ENCODE data around the gene ZMIZ1.

The ZMIZ1 gene

GRCh38 chr10:79306644-79307220, 238.0 kb downstream of the ZMIZ1 start:
- H3K9me2 ChIP-seq (replicated peaks; ENCODE audit: low read depth, low read length) = no peaks in the 10 kb centered on the region
- no peaks in the 10 kb centered on the region for H3K27me3 ChIP-seq (ENCODE audit: insufficient read depth, low read length, poor library complexity, severe bottlenecking)
- no peaks in the 10 kb centered on the region for H3K9me3 ChIP-seq (ENCODE audit: insufficient read depth, low read depth, low read length)
- no peak for TF ChIP-seq EZH2phosphoT487 (IDR thresholded peaks at IDR 0.05; ENCODE audit: borderline replicate concordance)
- no peak for TF ChIP-seq CTCF (conservative IDR thresholded peaks at IDR 0.05; ENCODE audit: low read length)
- no peak overlapping the region for H3K4me3 ChIP-seq (ENCODE audit: low read length, poor library complexity, severe bottlenecking)
- H2AFZ ChIP-seq (ENCODE audit: low read length) = no peak overlapping the region
- H3F3A ChIP-seq (ENCODE audit: low read depth) = no peaks in the 10 kb centered on the region
- no peaks in the 10 kb centered on the region for H4K20me1 ChIP-seq (ENCODE audit: insufficient read depth, low read length, poor library complexity, severe bottlenecking)
- no peaks in the 10 kb centered on the region for H3K79me2 ChIP-seq (ENCODE audit: insufficient read depth, low read length)
- H3K9ac ChIP-seq (ENCODE audit: low read depth, low read length, poor library complexity, severe bottlenecking) = no peak overlapping the region
- no peaks in the 10 kb centered on the region for H3K4me1 ChIP-seq (ENCODE audit: insufficient read depth, low read length, poor library complexity, severe bottlenecking)
- no peak overlapping the region for H3K4me2 ChIP-seq (ENCODE audit: low read depth, low read length, poor library complexity, severe bottlenecking)
- H3K36me3 ChIP-seq (ENCODE audit: insufficient read depth, low read length) = peaks cover 85% of the 10 kb centered on the region; the same call in 1 of the 2 replicates

DNA sequence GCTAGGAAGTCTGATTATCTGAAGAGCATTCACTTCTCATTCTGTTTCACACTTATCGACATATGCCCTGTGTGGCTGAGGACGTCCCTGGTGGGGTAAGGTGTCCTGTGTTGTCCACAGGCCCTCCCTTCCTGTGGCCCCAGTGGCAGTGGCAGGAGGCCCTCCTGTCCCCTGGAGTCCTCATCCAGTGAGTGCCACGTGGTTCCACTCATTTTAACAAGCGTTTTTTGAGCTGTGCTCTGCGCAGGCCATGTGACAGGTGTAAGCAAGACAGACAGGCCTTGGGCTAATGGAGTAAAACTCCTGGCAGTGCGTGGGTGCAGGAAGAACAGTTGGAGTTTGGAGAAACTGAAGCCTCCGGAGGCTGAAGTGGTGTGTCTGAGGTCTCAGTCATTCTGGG, 239.2 kb downstream of the ZMIZ1 start:
- TF ChIP-seq CTCF (conservative IDR thresholded peaks at IDR 0.05; ENCODE audit: low read length) (no peak), EZH2phosphoT487 (IDR thresholded peaks at IDR 0.05; ENCODE audit: borderline replicate concordance) (no peak)

GRCh38 chr10:79308969-79309665, 240.4 kb downstream of the ZMIZ1 start:
- Histone ChIP-seq H3K79me2 (ENCODE audit: insufficient read depth, low read length) (no peaks in the 10 kb centered on the region), H3K36me3 (ENCODE audit: insufficient read depth, low read length) (peaks cover 82% of the 10 kb centered on the region; the same call in 1 of the 2 replicates), H3K4me1 (ENCODE audit: insufficient read depth, low read length, poor library complexity, severe bottlenecking) (no peaks in the 10 kb centered on the region), H3F3A (ENCODE audit: low read depth) (no peaks in the 10 kb centered on the region), H3K9me3 (ENCODE audit: insufficient read depth, low read depth, low read length) (no peaks in the 10 kb centered on the region), H3K4me2 (ENCODE audit: low read depth, low read length, poor library complexity, severe bottlenecking) (no peak overlapping the region), H4K20me1 (ENCODE audit: insufficient read depth, low read length, poor library complexity, severe bottlenecking) (no peaks in the 10 kb centered on the region), H3K9me2 (replicated peaks; ENCODE audit: low read depth, low read length) (no peaks in the 10 kb centered on the region), H3K4me3 (ENCODE audit: low read length, poor library complexity, severe bottlenecking) (no peak overlapping the region), H2AFZ (ENCODE audit: low read length) (no peak overlapping the region), H3K9ac (ENCODE audit: low read depth, low read length, poor library complexity, severe bottlenecking) (no peak overlapping the region), H3K27me3 (ENCODE audit: insufficient read depth, low read length, poor library complexity, severe bottlenecking) (no peaks in the 10 kb centered on the region)
- TF ChIP-seq EZH2phosphoT487 (IDR thresholded peaks at IDR 0.05; ENCODE audit: borderline replicate concordance) = no peak
- TF ChIP-seq CTCF (conservative IDR thresholded peaks at IDR 0.05; ENCODE audit: low read length) = no peak

More for the DNA sequence above, 239.2 kb downstream of the ZMIZ1 start:
- H3K4me1 ChIP-seq (ENCODE audit: insufficient read depth, low read length, poor library complexity, severe bottlenecking) = no peaks in the 10 kb centered on the region
- no peaks in the 10 kb centered on the region for H3K27me3 ChIP-seq (ENCODE audit: insufficient read depth, low read length, poor library complexity, severe bottlenecking)
- no peaks in the 10 kb centered on the region for H3K9me3 ChIP-seq (ENCODE audit: insufficient read depth, low read depth, low read length)
- no peak overlapping the region for H3K4me3 ChIP-seq (ENCODE audit: low read length, poor library complexity, severe bottlenecking)
- H3K9ac ChIP-seq (ENCODE audit: low read depth, low read length, poor library complexity, severe bottlenecking) = no peak overlapping the region
- H3K36me3 ChIP-seq (ENCODE audit: insufficient read depth, low read length) = peaks cover 86% of the 10 kb centered on the region; the same call in 1 of the 2 replicates
- no peak overlapping the region for H2AFZ ChIP-seq (ENCODE audit: low read length)
- H4K20me1 ChIP-seq (ENCODE audit: insufficient read depth, low read length, poor library complexity, severe bottlenecking) = no peaks in the 10 kb centered on the region
- no peaks in the 10 kb centered on the region for H3F3A ChIP-seq (ENCODE audit: low read depth)
- no peaks in the 10 kb centered on the region for H3K9me2 ChIP-seq (replicated peaks; ENCODE audit: low read depth, low read length)
- no peaks in the 10 kb centered on the region for H3K79me2 ChIP-seq (ENCODE audit: insufficient read depth, low read length)
- H3K4me2 ChIP-seq (ENCODE audit: low read depth, low read length, poor library complexity, severe bottlenecking) = no peak overlapping the region

Data from Loucy (cell line).